Natural killer cell (primary cell): ENCODE measurements around the gene OR1I1. TPM values are rescaled to one million over a fixed set of nuclear protein-coding genes. Genes with fewer than 3 reads are reported as not detected.

Experiments used
- ATAC-seq, 3 donors: fragments of 150-1000 bp in 2 of 3; fragments of 200-7000 bp in 1 of 3; cut with Tn5 transposase; 1 replicate in 1 of 3; 2 replicates in 2 of 3; pipeline ENCODE4 v1.10.0; 2021; ENCODE audit warnings: mild to moderate bottlenecking in 2 of 3, moderate library complexity in 2 of 3
- DNase-seq, 2 donors: peaks; one replicate each; pipeline versions ENCODE4 v3.0.0 to v3.0.0-alpha.2; 2013 to 2021; ENCODE audit warnings: mixed read lengths in 1 of 2
- H3K27ac ChIP-seq: one replicate; pipeline ENCODE4 v1.5.1; 2013; ENCODE audit warnings: mild to moderate bottlenecking, low read length
- H3K27me3 ChIP-seq: one replicate; pipeline ENCODE4 v1.6.1; 2013; ENCODE audit warnings: low read length; ENCODE audit not compliant: control insufficient read depth, insufficient read depth
- H3K36me3 ChIP-seq: one replicate; pipeline ENCODE4 v1.6.1; 2013; ENCODE audit warnings: low read length; ENCODE audit not compliant: control insufficient read depth, insufficient read depth
- H3K4me1 ChIP-seq: one replicate; pipeline ENCODE4 v1.6.1; 2013; ENCODE audit warnings: low read length; ENCODE audit not compliant: control insufficient read depth, insufficient read depth
- H3K4me3 ChIP-seq: one replicate; pipeline ENCODE4 v1.5.1; 2013; ENCODE audit warnings: low read length
- H3K9me3 ChIP-seq: one replicate; pipeline ENCODE4 v1.6.1; 2013; ENCODE audit warnings: low read length; ENCODE audit not compliant: control insufficient read depth, insufficient read depth
- H3K27ac Mint-ChIP-seq, 2 donors: one replicate each; pipeline ENCODE4 v1.8.0; 2022; ENCODE audit warnings: mild to moderate bottlenecking in 2 of 2, mixed read lengths in 2 of 2, moderate library complexity in 1 of 2
- H3K27me3 Mint-ChIP-seq, 2 donors: one replicate each; pipeline ENCODE4 v1.8.0; 2022; ENCODE audit warnings: low read depth in 2 of 2, mixed read lengths in 2 of 2
- H3K36me3 Mint-ChIP-seq: one replicate; pipeline ENCODE4 v1.8.0; 2022; ENCODE audit warnings: mixed read lengths
- H3K4me1 Mint-ChIP-seq, 2 donors: one replicate each; pipeline ENCODE4 v1.8.0; 2022; ENCODE audit warnings: mixed read lengths in 2 of 2
- H3K4me3 Mint-ChIP-seq: one replicate; pipeline ENCODE4 v1.8.0; 2022; ENCODE audit warnings: mild to moderate bottlenecking, moderate library complexity, mixed read lengths
- H3K9me3 Mint-ChIP-seq, 2 donors: one replicate each; pipeline ENCODE4 v1.8.0; 2022; ENCODE audit warnings: mixed read lengths in 2 of 2
- CTCF ChIP-seq: fragments of 200-600 bp; IDR thresholded peaks from one replicate; pipeline ENCODE4 v1.8.0; 2022; ENCODE audit warnings: antibody characterized with exemption
- WGBS: methylation state at CpG from one replicate; pipeline ENCODE4 v1.1.7; 2013; ENCODE audit warnings: missing lambda C conversion rate; ENCODE audit not compliant: insufficient coverage; 5-methylcytosine and 5-hydroxymethylcytosine counted together
- intact Hi-C: fragments of 100-400 bp; cut with micrococcal nuclease; formaldehyde crosslinking; loops from one replicate; pipeline ENCODE4 v1.14.2; 2022
- total RNA-seq, 4 donors: library from RNA; stranded (reverse); fragments of 120-200 nt in 1 of 4; gene quantifications; one replicate each; pipeline versions ENCODE4 v1.2.3 to v1.2.4, GENCODE V29; 2013 to 2022

OR1I1 gene
- total RNA-seq, 3 donors from 2014 or later (not counting 1 experiment from before 2014, with no cell fraction given): not detected

- no peak for ATAC-seq
- WGBS: 93% methylated on average over 17 of the region's 17 CpGs
- H3K27ac Mint-ChIP-seq: no peak overlapping the region
- peaks cover 24 to 27% of the 10 kb centered on the region in 2 donors for H3K27me3 Mint-ChIP-seq
- H3K9me3 ChIP-seq: no peaks in the 10 kb centered on the region
- no peak overlapping the region for H3K4me3 Mint-ChIP-seq
- H3K4me1 ChIP-seq: peaks cover 13% of the 10 kb centered on the region
- H3K4me3 ChIP-seq: no peak overlapping the region
- no peak for TF ChIP-seq CTCF
- no peaks in the 10 kb centered on the region for H3K9me3 Mint-ChIP-seq
- DNase-seq: no peak
- H3K27me3 ChIP-seq: peaks cover 9% of the 10 kb centered on the region
- intact Hi-C loops: no loop called here
- no peak overlapping the region for H3K27ac ChIP-seq
- H3K36me3 Mint-ChIP-seq: no peaks in the 10 kb centered on the region
- peaks cover 5 to 15% of the 10 kb centered on the region in 2 donors for H3K4me1 Mint-ChIP-seq
- peaks cover 7% of the 10 kb centered on the region for H3K36me3 ChIP-seq
Observed at GRCh38 chr19:15110418-15110815, 28.4 kb downstream of the OR1I1 start.

- H3K4me1 Mint-ChIP-seq: peaks cover 1 to 12% of the 10 kb centered on the region in 2 donors
- DNase-seq: no peak
- TF ChIP-seq CTCF: no peak
- no peaks in the 10 kb centered on the region for H3K36me3 Mint-ChIP-seq
- H3K36me3 ChIP-seq: peaks cover 18% of the 10 kb centered on the region
- H3K27me3 ChIP-seq: peaks cover 6% of the 10 kb centered on the region
- H3K9me3 ChIP-seq: no peaks in the 10 kb centered on the region
- H3K9me3 Mint-ChIP-seq: no peaks in the 10 kb centered on the region
- intact Hi-C loops: no loop called here
- peaks cover 12% of the 10 kb centered on the region for H3K4me1 ChIP-seq
- H3K27ac Mint-ChIP-seq: no peak overlapping the region
- no peak for ATAC-seq
- peaks cover 13 to 14% of the 10 kb centered on the region in 2 donors for H3K27me3 Mint-ChIP-seq
- WGBS: 97% methylated on average over 1 of the region's 1 CpG
- no peak overlapping the region for H3K4me3 Mint-ChIP-seq
- no peak overlapping the region for H3K4me3 ChIP-seq
- H3K27ac ChIP-seq: no peak overlapping the region
Observed at GRCh38 chr19:15111758-15112157, 29.7 kb downstream of the OR1I1 start.

GRCh38 chr19:15112385-15112784 lies 30.4 kb downstream of the OR1I1 start:
- Histone ChIP-seq H3K27me3 (peaks cover 3% of the 10 kb centered on the region), H3K9me3 (no peaks in the 10 kb centered on the region), H3K27ac (no peak overlapping the region), H3K4me1 (peaks cover 7% of the 10 kb centered on the region), H3K36me3 (peaks cover 24% of the 10 kb centered on the region), H3K4me3 (no peak overlapping the region)
- TF ChIP-seq CTCF: no peak
- Mint-ChIP-seq H3K9me3 (no peaks in the 10 kb centered on the region), H3K4me1 (peaks cover 0 to 10% of the 10 kb centered on the region in 2 donors), H3K27ac (no peak overlapping the region), H3K27me3 (peaks cover 10 to 11% of the 10 kb centered on the region in 2 donors), H3K4me3 (no peak overlapping the region), H3K36me3 (no peaks in the 10 kb centered on the region)
- intact Hi-C loops: no loop called here
- 93% methylated on average over 11 of the region's 11 CpGs for WGBS
- DNase-seq (peak in 1 of 2 donors; percentile 21), ATAC-seq (peak in 1 of 3 donors; percentile 13)
